ENCODE data around the gene DHRSX.
A peak's percentile ranks its signal among the peaks of the same experiment; 100 is the strongest.
"Not testable (repeated sequence)": the region's sequence is repeated elsewhere in the genome, so short reads cannot be mapped to it uniquely, and the experiment has no call there.

Gene DHRSX

DNA sequence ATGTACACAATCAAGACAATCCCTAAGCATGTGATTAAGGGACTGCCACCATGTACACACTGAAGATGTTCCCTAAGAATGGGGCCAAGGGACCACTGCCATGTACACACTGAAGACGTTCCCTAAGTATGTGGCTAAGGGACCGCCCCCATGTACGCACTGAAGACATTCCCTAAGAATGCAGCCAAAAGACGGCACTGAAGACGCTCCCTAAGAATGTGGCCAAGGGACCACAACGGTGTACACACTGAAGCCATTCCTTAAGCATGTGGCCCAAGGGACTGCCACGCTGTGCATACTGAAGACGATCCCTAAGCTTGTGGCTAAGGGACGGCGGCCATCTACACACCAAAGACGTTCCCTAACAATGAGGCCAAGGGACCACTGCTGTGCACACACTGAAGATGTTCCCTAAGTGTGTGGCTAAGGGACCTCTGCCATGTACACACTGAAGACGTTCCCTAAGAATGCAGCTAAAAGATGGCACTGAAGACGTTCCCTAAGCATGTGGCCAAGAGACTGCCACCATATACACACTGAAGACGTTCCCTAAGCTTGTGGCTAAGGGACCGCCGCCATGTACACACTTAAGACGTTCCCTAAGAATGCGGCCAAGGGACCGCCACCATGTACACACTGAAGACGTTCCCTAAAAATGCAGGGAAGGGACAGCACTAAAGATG, 26.4 kb downstream of the DHRSX start:
- Histone ChIP-seq H3K79me2 (ENCODE audit: control insufficient read depth, insufficient read depth, low read length) (peaks cover 23% of the 10 kb centered on the region), H3K9ac (ENCODE audit: low read length) (no peak overlapping the region), H2AK5ac (ENCODE audit: low read length) (no peak overlapping the region), H3K27me3 (ENCODE audit: insufficient read depth, low read length, poor library complexity) (no peaks in the 10 kb centered on the region), H3K79me1 (ENCODE audit: low read length) (peaks cover 25% of the 10 kb centered on the region), H3K27ac (ENCODE audit: low read depth, low read length) (no peak overlapping the region), H2BK120ac (ENCODE audit: low read depth, low read length) (no peak overlapping the region), H3K4me2 (ENCODE audit: low read length) (no peak overlapping the region), H3K23ac (ENCODE audit: low read length) (no peak overlapping the region), H3K4me1 (ENCODE audit: control insufficient read depth, low read depth, low read length) (no peaks in the 10 kb centered on the region), H3K4ac (ENCODE audit: low read depth, low read length) (no peak overlapping the region), H2BK5ac (ENCODE audit: low read length) (no peak overlapping the region), H4K5ac (ENCODE audit: low read length) (no peak overlapping the region), H3K18ac (ENCODE audit: low read length) (no peak overlapping the region), H2BK15ac (replicated peaks; ENCODE audit: low read depth) (no peak overlapping the region), H4K8ac (ENCODE audit: low read depth, low read length) (no peak overlapping the region), H3K56ac (ENCODE audit: low read length) (no peak overlapping the region), H3K4me3 (ENCODE audit: low read length) (no peak overlapping the region), H3K36me3 (ENCODE audit: control insufficient read depth, insufficient read depth, low read length) (no peaks in the 10 kb centered on the region)
- peak; percentile 86 for DNase-seq
- no CpG with 5 or more reads among the region's 20 CpGs for WGBS (ENCODE audit: extremely low coverage, insufficient coverage, low lambda C conversion rate)

DNA sequence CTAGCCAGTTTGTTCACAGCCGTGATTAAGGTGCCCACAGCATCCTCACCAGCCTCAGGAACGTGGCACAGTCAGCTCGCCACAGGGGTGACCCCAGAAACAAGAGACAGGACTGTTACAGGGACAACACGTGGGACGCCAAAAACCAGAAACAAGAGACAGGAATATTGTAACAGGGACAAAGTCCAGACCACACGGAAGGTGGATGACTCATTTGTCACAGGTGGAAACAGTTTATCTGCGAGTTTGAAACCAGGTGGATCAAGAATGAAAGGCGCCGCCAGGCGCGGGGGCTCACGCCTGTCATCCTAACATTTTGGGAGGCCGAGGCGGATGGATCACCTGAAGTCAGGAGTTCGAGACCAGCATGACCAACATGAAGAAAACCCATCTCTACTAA, 27.7 kb downstream of the DHRSX start:
- not testable (repeated sequence) for H3K4me3 ChIP-seq (ENCODE audit: low read length); DNase-seq

DNA sequence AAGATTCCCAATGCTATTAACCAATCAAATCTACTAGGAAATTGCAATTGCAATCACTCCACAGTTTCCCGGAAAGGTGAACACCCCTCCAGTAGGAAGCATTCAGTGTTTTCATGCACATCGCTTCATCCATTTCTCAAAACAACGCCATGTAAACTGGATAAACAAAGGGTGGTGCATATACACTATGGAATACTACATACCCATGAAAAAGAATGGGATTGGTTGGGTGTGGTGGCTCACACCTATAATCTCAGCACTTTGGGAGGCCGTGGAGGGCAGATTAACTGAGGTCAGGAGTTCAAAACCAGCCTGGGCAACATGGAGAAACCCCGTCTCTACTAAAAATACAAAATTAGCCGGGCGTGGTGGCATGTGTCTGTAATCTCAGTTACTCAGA, 29.1 kb downstream of the DHRSX start:
- H2BK5ac ChIP-seq (ENCODE audit: low read length), result no peak overlapping the region
- H3K27ac ChIP-seq (ENCODE audit: low read depth, low read length), result no peak overlapping the region
- H3K79me1 ChIP-seq (ENCODE audit: low read length), result peaks cover 17% of the 10 kb centered on the region
- no peak overlapping the region for H3K18ac ChIP-seq (ENCODE audit: low read length)
- H3K79me2 ChIP-seq (ENCODE audit: control insufficient read depth, insufficient read depth, low read length), result peaks cover 11% of the 10 kb centered on the region
- H4K5ac ChIP-seq (ENCODE audit: low read length), result no peak overlapping the region
- H3K9ac ChIP-seq (ENCODE audit: low read length), result no peak overlapping the region
- H4K8ac ChIP-seq (ENCODE audit: low read depth, low read length), result no peak overlapping the region
- H3K56ac ChIP-seq (ENCODE audit: low read length), result no peak overlapping the region
- H3K23ac ChIP-seq (ENCODE audit: low read length), result no peak overlapping the region
- H2AK5ac ChIP-seq (ENCODE audit: low read length), result no peak overlapping the region
- no peak for DNase-seq
- no peak overlapping the region for H2BK120ac ChIP-seq (ENCODE audit: low read depth, low read length)
- H3K4me3 ChIP-seq (ENCODE audit: low read length), result no peak overlapping the region
- H3K27me3 ChIP-seq (ENCODE audit: insufficient read depth, low read length, poor library complexity), result no peaks in the 10 kb centered on the region
- no peak overlapping the region for H3K4ac ChIP-seq (ENCODE audit: low read depth, low read length)
- no peaks in the 10 kb centered on the region for H3K4me1 ChIP-seq (ENCODE audit: control insufficient read depth, low read depth, low read length)
- H2BK15ac ChIP-seq (replicated peaks; ENCODE audit: low read depth), result no peak overlapping the region
- H3K4me2 ChIP-seq (ENCODE audit: low read length), result no peak overlapping the region
- no CpG with 5 or more reads among the region's 7 CpGs for WGBS (ENCODE audit: extremely low coverage, insufficient coverage, low lambda C conversion rate)
- H3K36me3 ChIP-seq (ENCODE audit: control insufficient read depth, insufficient read depth, low read length), result no peaks in the 10 kb centered on the region

More for the DNA sequence above, 27.7 kb downstream of the DHRSX start:
- no CpG with 5 or more reads among the region's 15 CpGs for WGBS (ENCODE audit: extremely low coverage, insufficient coverage, low lambda C conversion rate)
- H4K5ac ChIP-seq (ENCODE audit: low read length); H3K9ac ChIP-seq (ENCODE audit: low read length); H4K8ac ChIP-seq (ENCODE audit: low read depth, low read length); H2AK5ac ChIP-seq (ENCODE audit: low read length); H3K27ac ChIP-seq (ENCODE audit: low read depth, low read length); H2BK120ac ChIP-seq (ENCODE audit: low read depth, low read length); H3K23ac ChIP-seq (ENCODE audit: low read length); H3K56ac ChIP-seq (ENCODE audit: low read length); H2BK15ac ChIP-seq (replicated peaks; ENCODE audit: low read depth); H3K36me3 ChIP-seq (ENCODE audit: control insufficient read depth, insufficient read depth, low read length); H3K4ac ChIP-seq (ENCODE audit: low read depth, low read length); H2BK5ac ChIP-seq (ENCODE audit: low read length); H3K27me3 ChIP-seq (ENCODE audit: insufficient read depth, low read length, poor library complexity); H3K18ac ChIP-seq (ENCODE audit: low read length); H3K4me1 ChIP-seq (ENCODE audit: control insufficient read depth, low read depth, low read length); H3K4me2 ChIP-seq (ENCODE audit: low read length): not testable (repeated sequence)
- peaks cover 11% of the 10 kb centered on the region for H3K79me2 ChIP-seq (ENCODE audit: control insufficient read depth, insufficient read depth, low read length)
- H3K79me1 ChIP-seq (ENCODE audit: low read length), result peaks cover 17% of the 10 kb centered on the region

DNA sequence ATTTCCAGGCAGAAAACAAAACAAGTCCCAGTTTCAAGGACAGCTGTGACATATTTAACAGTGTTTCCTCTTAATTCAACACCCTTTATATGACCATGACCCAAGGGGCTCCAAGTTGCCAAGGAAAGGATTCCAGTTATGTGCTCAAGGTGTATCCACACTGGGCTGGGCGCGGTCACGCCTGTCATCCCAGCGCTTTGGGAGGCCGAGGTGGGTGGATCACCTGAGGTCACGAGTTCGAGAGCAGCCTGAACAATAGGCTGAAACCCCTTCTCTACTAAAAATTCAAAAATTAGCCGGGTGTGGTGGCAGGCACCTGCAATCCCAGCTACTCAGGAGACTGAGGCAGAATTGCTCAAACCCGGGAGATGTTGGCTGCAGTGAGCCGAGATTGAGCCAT, 29.6 kb downstream of the DHRSX start:
- DNase-seq; H2BK120ac ChIP-seq (ENCODE audit: low read depth, low read length); H3K27me3 ChIP-seq (ENCODE audit: insufficient read depth, low read length, poor library complexity); H2AK5ac ChIP-seq (ENCODE audit: low read length); H2BK15ac ChIP-seq (replicated peaks; ENCODE audit: low read depth); H2BK5ac ChIP-seq (ENCODE audit: low read length); H3K18ac ChIP-seq (ENCODE audit: low read length); H3K4me1 ChIP-seq (ENCODE audit: control insufficient read depth, low read depth, low read length); H3K4me3 ChIP-seq (ENCODE audit: low read length); H3K4ac ChIP-seq (ENCODE audit: low read depth, low read length); H4K8ac ChIP-seq (ENCODE audit: low read depth, low read length); H3K9ac ChIP-seq (ENCODE audit: low read length); H3K4me2 ChIP-seq (ENCODE audit: low read length); H3K27ac ChIP-seq (ENCODE audit: low read depth, low read length); H3K56ac ChIP-seq (ENCODE audit: low read length); H4K5ac ChIP-seq (ENCODE audit: low read length); H3K36me3 ChIP-seq (ENCODE audit: control insufficient read depth, insufficient read depth, low read length); H3K23ac ChIP-seq (ENCODE audit: low read length): not testable (repeated sequence)
- peaks cover 20% of the 10 kb centered on the region for H3K79me1 ChIP-seq (ENCODE audit: low read length)
- WGBS (ENCODE audit: extremely low coverage, insufficient coverage, low lambda C conversion rate), result no CpG with 5 or more reads among the region's 10 CpGs
- H3K79me2 ChIP-seq (ENCODE audit: control insufficient read depth, insufficient read depth, low read length), result peaks cover 14% of the 10 kb centered on the region

DNA sequence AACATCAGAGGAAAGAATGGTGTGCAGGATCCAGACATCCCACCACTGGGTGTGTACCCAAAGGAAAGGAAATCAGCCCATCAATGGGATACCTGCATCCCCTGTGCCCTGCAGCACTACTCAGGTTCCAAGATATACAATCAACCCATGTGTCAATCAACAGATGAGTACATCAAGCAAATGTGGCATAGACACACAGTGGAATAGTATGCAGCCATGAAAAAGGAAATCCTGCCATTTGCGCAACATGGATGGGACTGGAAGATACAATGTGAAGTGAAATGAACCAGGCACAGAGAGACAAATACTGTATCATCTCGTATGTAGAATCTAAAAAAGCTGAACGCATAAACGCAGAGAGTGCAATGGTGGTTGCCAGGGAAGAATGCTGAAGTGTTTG, 30.9 kb downstream of the DHRSX start:
- peaks cover 17% of the 10 kb centered on the region for H3K79me2 ChIP-seq (ENCODE audit: control insufficient read depth, insufficient read depth, low read length)
- not testable (repeated sequence) for H2BK15ac ChIP-seq (replicated peaks; ENCODE audit: low read depth); H3K18ac ChIP-seq (ENCODE audit: low read length); H4K5ac ChIP-seq (ENCODE audit: low read length); H3K56ac ChIP-seq (ENCODE audit: low read length); H3K23ac ChIP-seq (ENCODE audit: low read length); H3K36me3 ChIP-seq (ENCODE audit: control insufficient read depth, insufficient read depth, low read length); H3K27ac ChIP-seq (ENCODE audit: low read depth, low read length); H3K27me3 ChIP-seq (ENCODE audit: insufficient read depth, low read length, poor library complexity); H2AK5ac ChIP-seq (ENCODE audit: low read length); H3K4ac ChIP-seq (ENCODE audit: low read depth, low read length); DNase-seq; H2BK120ac ChIP-seq (ENCODE audit: low read depth, low read length); H3K9ac ChIP-seq (ENCODE audit: low read length); H3K4me1 ChIP-seq (ENCODE audit: control insufficient read depth, low read depth, low read length); H3K4me3 ChIP-seq (ENCODE audit: low read length); H4K8ac ChIP-seq (ENCODE audit: low read depth, low read length); H2BK5ac ChIP-seq (ENCODE audit: low read length); H3K4me2 ChIP-seq (ENCODE audit: low read length)
- no CpG with 5 or more reads among the region's 4 CpGs for whole genome bisulfite sequencing (ENCODE audit: extremely low coverage, insufficient coverage, low lambda C conversion rate)
- H3K79me1 ChIP-seq (ENCODE audit: low read length), result peaks cover 19% of the 10 kb centered on the region

DNA sequence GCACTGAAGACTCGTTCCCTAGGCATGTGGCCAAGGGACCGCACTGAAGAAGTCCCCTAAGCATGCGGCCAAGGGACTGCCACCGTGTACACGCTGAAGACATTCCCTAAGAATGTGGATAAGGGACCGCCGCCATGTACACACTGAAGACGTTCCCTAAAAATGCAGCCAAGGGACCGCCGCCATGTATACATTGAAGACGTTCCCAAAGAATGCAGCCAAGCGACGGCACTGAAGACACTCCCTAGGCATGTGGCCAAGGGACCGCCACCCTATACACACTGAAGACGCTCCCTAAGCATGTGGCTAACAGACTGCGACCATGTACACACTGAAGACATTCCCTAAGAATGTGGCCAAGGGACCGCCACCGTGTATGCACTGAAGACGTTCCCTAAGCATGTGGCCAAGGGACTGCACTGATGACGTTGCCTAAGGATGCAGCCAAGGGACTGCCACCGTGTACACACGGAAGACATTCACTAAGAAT, 31.5 kb downstream of the DHRSX start:
- no peak overlapping the region for H2BK120ac ChIP-seq (ENCODE audit: low read depth, low read length)
- H2AK5ac ChIP-seq (ENCODE audit: low read length), result no peak overlapping the region
- no peak overlapping the region for H4K8ac ChIP-seq (ENCODE audit: low read depth, low read length)
- peaks cover 15% of the 10 kb centered on the region for H3K79me2 ChIP-seq (ENCODE audit: control insufficient read depth, insufficient read depth, low read length)
- no peaks in the 10 kb centered on the region for H3K27me3 ChIP-seq (ENCODE audit: insufficient read depth, low read length, poor library complexity)
- no CpG with 5 or more reads among the region's 22 CpGs for WGBS (ENCODE audit: extremely low coverage, insufficient coverage, low lambda C conversion rate)
- no peak overlapping the region for H3K56ac ChIP-seq (ENCODE audit: low read length)
- no peak overlapping the region for H3K4ac ChIP-seq (ENCODE audit: low read depth, low read length)
- no peaks in the 10 kb centered on the region for H3K4me1 ChIP-seq (ENCODE audit: control insufficient read depth, low read depth, low read length)
- H3K36me3 ChIP-seq (ENCODE audit: control insufficient read depth, insufficient read depth, low read length), result no peaks in the 10 kb centered on the region
- H3K79me1 ChIP-seq (ENCODE audit: low read length), result peaks cover 23% of the 10 kb centered on the region
- H3K4me2 ChIP-seq (ENCODE audit: low read length), result no peak overlapping the region
- no peak overlapping the region for H3K23ac ChIP-seq (ENCODE audit: low read length)
- no peak overlapping the region for H2BK15ac ChIP-seq (replicated peaks; ENCODE audit: low read depth)
- peak; percentile 36 for DNase-seq
- H3K27ac ChIP-seq (ENCODE audit: low read depth, low read length), result no peak overlapping the region
- no peak overlapping the region for H4K5ac ChIP-seq (ENCODE audit: low read length)
- no peak overlapping the region for H3K9ac ChIP-seq (ENCODE audit: low read length)
- H3K4me3 ChIP-seq (ENCODE audit: low read length), result no peak overlapping the region
- no peak overlapping the region for H2BK5ac ChIP-seq (ENCODE audit: low read length)
- H3K18ac ChIP-seq (ENCODE audit: low read length), result no peak overlapping the region
